GM12865 (cell line): ENCODE data around the gene PRIMA1.

Source experiments
- DNase-seq: peaks from one replicate; pipeline ENCODE4 v3.0.0; 2010; ENCODE audit warnings: low read depth
- H3K4me3 ChIP-seq: 2 replicates; pipeline ENCODE4 v1.5.1; 2011; ENCODE audit warnings: mild to moderate bottlenecking, low read depth, low read length, control low read depth
- CTCF ChIP-seq: IDR thresholded peaks from 2 replicates; pipeline ENCODE4 v1.5.1; 2011; ENCODE audit warnings: low read length, control low read depth, low read depth, inconsistent platforms; ENCODE audit not compliant: insufficient read depth; ENCODE audit errors: missing control alignments

PRIMA1 gene

DNA sequence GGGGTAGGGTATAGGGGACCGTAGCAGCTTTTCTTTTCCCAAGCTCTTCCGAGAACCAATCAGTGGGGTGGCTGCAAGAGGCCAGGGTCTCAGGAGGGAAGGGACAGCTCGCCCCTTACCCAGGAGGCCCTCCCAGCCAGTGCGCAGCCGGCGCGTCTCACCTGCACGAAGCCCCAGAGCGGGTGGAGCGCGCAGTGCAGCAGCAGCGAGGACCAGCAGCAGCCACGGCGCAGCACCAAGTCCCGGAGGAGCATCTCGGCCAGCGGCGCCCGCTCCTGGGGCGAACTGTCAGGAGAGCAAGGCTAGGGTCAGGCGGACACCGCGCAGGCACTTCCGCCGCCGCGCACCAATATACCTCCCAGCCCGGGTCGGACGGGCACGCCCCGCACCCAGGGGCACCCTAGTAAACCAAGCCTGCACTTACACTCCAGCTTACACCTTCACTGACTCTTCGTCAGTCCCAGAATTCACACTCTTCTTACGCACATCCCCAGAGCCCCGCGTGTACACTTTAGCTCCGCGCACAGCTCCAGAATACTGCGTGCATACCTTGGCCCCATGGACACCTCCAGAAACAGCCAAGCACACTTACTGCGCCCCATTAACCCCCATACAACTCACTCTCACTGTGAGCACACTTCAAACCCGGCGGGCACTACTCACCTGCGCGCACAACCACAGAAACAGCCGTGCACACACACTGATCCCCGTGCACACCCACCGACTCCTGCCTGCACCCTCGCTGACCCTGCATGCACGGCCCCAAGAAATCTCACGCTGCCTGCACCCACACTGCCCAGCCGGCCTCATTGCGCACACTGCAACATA lies 606 bp downstream of the PRIMA1 start:
- TF ChIP-seq CTCF: no peak
- no peak for DNase-seq
- H3K4me3 ChIP-seq: no peak overlapping the region

DNA sequence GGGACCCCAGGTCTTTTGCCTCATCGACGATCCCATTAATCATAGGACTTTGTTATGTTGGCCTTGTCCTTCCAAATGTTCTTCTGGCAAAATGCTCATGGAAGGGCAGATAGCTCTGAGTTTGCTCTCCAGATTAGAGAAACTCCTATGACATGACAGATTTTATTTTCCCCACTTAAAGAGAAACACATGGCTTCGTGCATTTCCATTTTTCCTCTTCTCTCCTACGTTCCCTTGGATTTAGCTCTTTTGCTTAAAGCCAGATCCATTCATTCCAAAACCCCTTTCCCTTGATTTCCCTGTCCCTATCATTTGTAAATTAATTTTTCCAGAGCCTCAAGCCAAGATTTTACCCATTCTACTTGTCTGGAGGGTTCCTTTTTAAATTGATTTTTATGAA lies 2.9 kb downstream of the PRIMA1 start:
- TF ChIP-seq CTCF: no peak
- H3K4me3 ChIP-seq: no peak overlapping the region
- DNase-seq: no peak

- no peak overlapping the region for H3K4me3 ChIP-seq
- no peak for TF ChIP-seq CTCF
Measured at GRCh38 chr14:93784878-93785277, 3.4 kb downstream of the PRIMA1 start.

GRCh38 chr14:93780813-93781400 lies 7.4 kb downstream of the PRIMA1 start:
- no peak for DNase-seq
- no peak overlapping the region for H3K4me3 ChIP-seq
- TF ChIP-seq CTCF: no peak

More at GRCh38 chr14:93784878-93785277, 3.4 kb downstream of the PRIMA1 start:
- DNase-seq: no peak

- DNase-seq: no peak
- H3K4me3 ChIP-seq: no peak overlapping the region
- TF ChIP-seq CTCF: no peak
Measured at GRCh38 chr14:93778856-93779629, 9.2 kb downstream of the PRIMA1 start.

DNA sequence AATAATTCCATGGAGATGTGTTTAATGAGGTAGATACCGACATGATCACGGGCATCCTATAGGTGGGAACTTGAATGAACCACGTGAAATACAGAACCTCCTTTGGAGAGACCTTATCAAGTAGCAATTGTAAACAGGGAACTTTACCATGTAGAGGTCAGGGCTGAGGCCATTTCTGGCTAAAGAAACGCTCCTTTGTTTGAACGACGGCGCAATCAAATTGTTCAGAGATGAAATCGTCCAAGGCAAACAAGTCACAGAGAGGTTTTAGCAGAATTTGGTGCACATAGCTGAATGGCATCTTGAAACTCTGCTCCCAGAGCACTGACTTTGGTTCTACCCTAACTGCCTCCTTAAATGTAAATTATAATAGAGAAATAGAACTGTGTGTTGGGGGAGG lies 9.8 kb downstream of the PRIMA1 start:
- no peak for DNase-seq
- no peak for TF ChIP-seq CTCF
- no peak overlapping the region for H3K4me3 ChIP-seq
